GM18909 (cell line): Measurements from ENCODE around the gene CAMTA1.

Source experiments
- ATAC-seq: cut with Tn5 transposase; IDR thresholded peaks from one replicate; pipeline ENCODE4 v1.9.1; 2021; ENCODE audit warnings: mild to moderate bottlenecking; ENCODE audit not compliant: unreplicated experiment, poor library complexity

CAMTA1 gene

GRCh38 chr1:7441143-7441841, 656.0 kb downstream of the CAMTA1 start:
- no peak for ATAC-seq

- ATAC-seq = no peak
Observed at GRCh38 chr1:7442036-7442435, 656.8 kb downstream of the CAMTA1 start.

- no peak for ATAC-seq
Observed at GRCh38 chr1:7442918-7443317, 657.7 kb downstream of the CAMTA1 start.

GRCh38 chr1:7444363-7444762, 659.1 kb downstream of the CAMTA1 start:
- ATAC-seq = no peak

- no peak for ATAC-seq
Observed at GRCh38 chr1:7447093-7447492, 661.8 kb downstream of the CAMTA1 start.

- ATAC-seq = no peak
Observed at GRCh38 chr1:7447736-7448135, 662.5 kb downstream of the CAMTA1 start.

GRCh38 chr1:7448986-7449385, 663.7 kb downstream of the CAMTA1 start:
- no peak for ATAC-seq

- no peak for ATAC-seq
Observed at GRCh38 chr1:7449750-7450149, 664.5 kb downstream of the CAMTA1 start.

GRCh38 chr1:7450838-7451237, 665.6 kb downstream of the CAMTA1 start:
- no peak for ATAC-seq

- no peak for ATAC-seq
Observed at GRCh38 chr1:7453038-7453437, 667.8 kb downstream of the CAMTA1 start.

- ATAC-seq = no peak
Observed at GRCh38 chr1:7454052-7454815, 669.0 kb downstream of the CAMTA1 start.

GRCh38 chr1:7454895-7455784, 669.9 kb downstream of the CAMTA1 start:
- no peak for ATAC-seq

GRCh38 chr1:7455796-7456721, 670.8 kb downstream of the CAMTA1 start:
- no peak for ATAC-seq

- ATAC-seq = no peak
Observed at GRCh38 chr1:7456722-7457082, 671.4 kb downstream of the CAMTA1 start.

- no peak for ATAC-seq
Observed at GRCh38 chr1:7457811-7458210, 672.6 kb downstream of the CAMTA1 start.

- no peak for ATAC-seq
Observed at GRCh38 chr1:7458946-7459345, 673.7 kb downstream of the CAMTA1 start.

GRCh38 chr1:7459914-7460313, 674.7 kb downstream of the CAMTA1 start:
- ATAC-seq = no peak

GRCh38 chr1:7460807-7461206, 675.6 kb downstream of the CAMTA1 start:
- no peak for ATAC-seq

GRCh38 chr1:7462617-7463016, 677.4 kb downstream of the CAMTA1 start:
- ATAC-seq = no peak

- ATAC-seq = no peak
Observed at GRCh38 chr1:7463526-7463925, 678.3 kb downstream of the CAMTA1 start.
